H9 (cell line): ENCODE measurements around the gene ACER3. TPM values are rescaled to one million over a fixed set of nuclear protein-coding genes. Genes with fewer than 3 reads are reported as not detected.
A peak's percentile ranks its signal among the peaks of the same experiment; 100 is the strongest.

Experiments used
- DNase-seq: peaks from one replicate; pipeline ENCODE4 v3.0.0-alpha.2; 2017
- H2AFZ ChIP-seq: one replicate; pipeline ENCODE4 v1.6.1; 2013; ENCODE audit warnings: mild to moderate bottlenecking, low read length, control low read depth, moderate library complexity
- H2AK5ac ChIP-seq: 2 replicates; pipeline ENCODE4 v1.6.1; 2013; ENCODE audit warnings: low read length, control low read depth, mixed read lengths; ENCODE audit not compliant: insufficient read length
- H2BK120ac ChIP-seq: one replicate; pipeline ENCODE4 v1.6.1; 2013; ENCODE audit warnings: low read depth, mild to moderate bottlenecking, low read length, control low read depth, inconsistent platforms; ENCODE audit not compliant: poor library complexity, severe bottlenecking
- H2BK12ac ChIP-seq: 2 replicates; pipeline ENCODE4 v1.6.1; 2013; ENCODE audit warnings: low read length, control low read depth, mixed read lengths, low read depth; ENCODE audit not compliant: insufficient read length
- H2BK15ac ChIP-seq: 2 replicates; pipeline ENCODE4 v1.6.1; 2013; ENCODE audit warnings: low read depth, low read length, control low read depth
- H2BK20ac ChIP-seq: one replicate; pipeline ENCODE4 v1.6.1; 2013; ENCODE audit warnings: low read depth, mild to moderate bottlenecking, low read length, control low read depth, inconsistent platforms; ENCODE audit not compliant: poor library complexity, severe bottlenecking
- H2BK5ac ChIP-seq: 2 replicates; pipeline ENCODE4 v1.6.1; 2013; ENCODE audit warnings: low read length, control low read depth, mixed read lengths; ENCODE audit not compliant: insufficient read length
- H3K14ac ChIP-seq: 2 replicates; pipeline ENCODE4 v1.6.1; 2013; ENCODE audit warnings: low read length, control low read depth; ENCODE audit not compliant: insufficient read depth
- H3K18ac ChIP-seq: 2 replicates; pipeline ENCODE4 v1.6.1; 2013; ENCODE audit warnings: low read depth, mild to moderate bottlenecking, mixed read lengths, low read length, control low read depth; ENCODE audit not compliant: insufficient read length
- H3K23ac ChIP-seq: 2 replicates; pipeline ENCODE4 v1.6.1; 2013; ENCODE audit warnings: low read length, control low read depth, mixed read lengths, low read depth; ENCODE audit not compliant: insufficient read length
- H3K23me2 ChIP-seq: 2 replicates; pipeline ENCODE4 v1.6.1; 2013; ENCODE audit warnings: low read depth, mild to moderate bottlenecking, mixed read lengths, low read length, control low read depth; ENCODE audit not compliant: insufficient read length, poor library complexity, severe bottlenecking
- H3K27ac ChIP-seq: 2 replicates; pipeline ENCODE4 v1.5.1; 2013; ENCODE audit warnings: low read length, control low read depth, mixed read lengths, low read depth; ENCODE audit not compliant: insufficient read length
- H3K27me3 ChIP-seq: 2 replicates; pipeline ENCODE4 v1.6.1; 2013; ENCODE audit warnings: low read length, control low read depth, inconsistent platforms; ENCODE audit not compliant: insufficient read depth
- H3K4ac ChIP-seq: 2 replicates; pipeline ENCODE4 v1.6.1; 2013; ENCODE audit warnings: low read depth, mild to moderate bottlenecking, control low read depth, inconsistent platforms, low read length, moderate library complexity
- H3K4me1 ChIP-seq: 2 replicates; pipeline ENCODE4 v1.6.1; 2013; ENCODE audit warnings: low read length, control low read depth, inconsistent platforms; ENCODE audit not compliant: insufficient read depth
- H3K4me2 ChIP-seq: 2 replicates; pipeline ENCODE4 v1.6.1; 2013; ENCODE audit warnings: low read length, control low read depth, mixed read lengths; ENCODE audit not compliant: insufficient read length, insufficient read depth
- H3K56ac ChIP-seq: 2 replicates; pipeline ENCODE4 v1.6.1; 2013; ENCODE audit warnings: low read depth, mild to moderate bottlenecking, mixed read lengths, low read length, control low read depth; ENCODE audit not compliant: insufficient read length
- H3K79me1 ChIP-seq: 2 replicates; pipeline ENCODE4 v1.6.1; 2013; ENCODE audit warnings: low read depth, mild to moderate bottlenecking, moderate library complexity, low read length, control low read depth, inconsistent platforms; ENCODE audit not compliant: insufficient read depth, poor library complexity, severe bottlenecking
- H3K79me2 ChIP-seq: 2 replicates; pipeline ENCODE4 v1.6.1; 2013; ENCODE audit warnings: low read length, control low read depth, inconsistent platforms; ENCODE audit not compliant: insufficient read depth
- H3K9ac ChIP-seq: 2 replicates; pipeline ENCODE4 v1.6.1; 2013; ENCODE audit warnings: low read length, control low read depth, mixed read lengths; ENCODE audit not compliant: insufficient read length; ENCODE audit errors: extremely low read depth
- H3K9me3 ChIP-seq: one replicate; pipeline ENCODE4 v1.6.1; 2013; ENCODE audit warnings: low read depth, low read length, inconsistent platforms; ENCODE audit not compliant: control insufficient read depth
- H3T11ph ChIP-seq: one replicate; pipeline ENCODE4 v1.6.1; 2013; ENCODE audit warnings: mild to moderate bottlenecking, low read length, control low read depth, inconsistent platforms
- H4K20me1 ChIP-seq: one replicate; pipeline ENCODE4 v1.6.1; 2013; ENCODE audit not compliant: control insufficient read depth, insufficient read length, insufficient read depth
- H4K5ac ChIP-seq: 2 replicates; pipeline ENCODE4 v1.6.1; 2013; ENCODE audit warnings: low read depth, mild to moderate bottlenecking, mixed read lengths, low read length, control low read depth; ENCODE audit not compliant: insufficient read length
- H4K8ac ChIP-seq: replicated peaks from 2 replicates; pipeline ENCODE4 v1.6.1; 2013; ENCODE audit warnings: low read length, control low read depth, mixed read lengths, low read depth; ENCODE audit not compliant: insufficient read length
- H4K91ac ChIP-seq: 2 replicates; pipeline ENCODE4 v1.6.1; 2013; ENCODE audit warnings: low read depth, mild to moderate bottlenecking, moderate library complexity, mixed read lengths, low read length, control low read depth; ENCODE audit not compliant: insufficient read length
- H3K27ac Mint-ChIP-seq, 3 experiments: 2 replicates in 2 of 3; 3 replicates in 1 of 3; pipeline ENCODE4 v1.8.0; 2020 to 2021; ENCODE audit warnings: mixed read lengths in 3 of 3, mild to moderate bottlenecking in 1 of 3, moderate library complexity in 1 of 3
- H3K27me3 Mint-ChIP-seq: 2 replicates; pipeline ENCODE4 v1.8.0; 2021; ENCODE audit warnings: low read depth, mild to moderate bottlenecking, moderate library complexity, mixed read lengths
- H3K36me3 Mint-ChIP-seq, 3 experiments: 2 replicates in 2 of 3; 3 replicates in 1 of 3; pipeline ENCODE4 v1.8.0; 2020 to 2021; ENCODE audit warnings: low read depth in 3 of 3, mixed read lengths in 3 of 3; ENCODE audit not compliant: insufficient read depth in 1 of 3
- H3K4me1 Mint-ChIP-seq, 2 experiments: 2 replicates each; pipeline ENCODE4 v1.8.0; 2020; ENCODE audit warnings: mixed read lengths in 2 of 2
- H3K4me3 Mint-ChIP-seq, 2 experiments: 2 replicates in 1 of 2; 3 replicates in 1 of 2; pipeline ENCODE4 v1.8.0; 2020 to 2021; ENCODE audit warnings: mild to moderate bottlenecking in 2 of 2, mixed read lengths in 2 of 2, moderate library complexity in 1 of 2
- H3K9me3 Mint-ChIP-seq, 2 experiments: 2 replicates in 1 of 2; 3 replicates in 1 of 2; pipeline ENCODE4 v1.8.0; 2020; ENCODE audit warnings: mild to moderate bottlenecking in 2 of 2, mixed read lengths in 2 of 2, moderate library complexity in 1 of 2
- WGBS: extraction: QIAGEN DNeasy Blood & Tissue Kit; methylation state at CpG from one replicate; pipeline ENCODE4 v1.1.7; 2013; ENCODE audit warnings: missing lambda C conversion rate, low lambda C conversion rate, mixed read lengths; ENCODE audit not compliant: insufficient read length; ENCODE audit errors: extremely low coverage; 5-methylcytosine and 5-hydroxymethylcytosine counted together
- total RNA-seq: library from RNA; stranded (reverse); gene quantifications from 2 replicates; pipeline ENCODE4 v1.2.1, GENCODE V29; 2021
- TF ChIP-seq, protein P1 (sequence below): fragments of 200-600 bp; sonication (generic); conservative IDR thresholded peaks from 3 replicates; pipeline ENCODE4 v1.8.0; 2021; ENCODE audit warnings: antibody characterized with exemption, mild to moderate bottlenecking

Gene ACER3
- total RNA-seq, 1 experiment from 2014 or later = 14.7 TPM

DNA sequence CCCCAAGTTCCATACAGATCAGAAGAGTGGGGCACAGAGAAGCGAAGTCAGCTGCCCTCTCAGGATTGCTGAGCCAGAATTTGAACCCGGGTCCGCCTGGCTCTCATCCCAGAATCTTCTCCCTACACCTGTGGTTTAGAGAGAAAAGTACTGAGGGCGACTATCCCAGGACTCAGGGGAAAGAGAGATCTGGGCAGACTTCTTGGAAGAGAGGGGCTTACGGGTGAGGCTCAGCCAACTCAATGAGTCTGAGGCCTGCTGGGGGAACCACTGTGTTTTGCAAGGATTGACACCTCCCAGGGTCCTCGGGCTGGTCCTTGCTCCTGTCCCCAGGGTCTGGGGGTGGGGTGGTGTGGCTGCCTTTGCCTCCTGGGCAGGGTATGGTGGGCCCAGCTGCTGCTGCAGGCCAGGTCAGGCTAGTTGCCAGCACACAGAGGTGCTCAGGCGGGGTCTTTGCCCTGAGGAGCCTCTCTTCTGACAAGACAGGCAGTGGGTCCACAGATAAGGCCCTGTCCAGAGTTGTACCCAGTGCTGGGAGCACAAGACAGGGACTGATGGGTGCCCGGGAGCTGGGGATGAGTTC lies 207.2 kb downstream of the ACER3 start:
- H2BK20ac ChIP-seq = no peak overlapping the region
- DNase-seq = peak; percentile 27
- Mint-ChIP-seq H3K27me3 (peaks cover 19% of the 10 kb centered on the region), H3K27ac (peak overlapping the region in 1 of 3 experiments; percentile 68; a peak in 1 of 7 replicates), H3K4me1 (peaks cover 17 to 22% of the 10 kb centered on the region in 2 experiments), H3K36me3 (no peaks in the 10 kb centered on the region), H3K9me3 (no peaks in the 10 kb centered on the region), H3K4me3 (peak overlapping the region; percentile 72 to 90)
- H3K79me2 ChIP-seq = 0 out of 2 replicates have a peak, but pooled peaks cover 2% of the 10 kb centered on the region
- H4K20me1 ChIP-seq = no peaks in the 10 kb centered on the region
- H2BK5ac ChIP-seq = no peak overlapping the region
- TF ChIP-seq, protein P1, sequence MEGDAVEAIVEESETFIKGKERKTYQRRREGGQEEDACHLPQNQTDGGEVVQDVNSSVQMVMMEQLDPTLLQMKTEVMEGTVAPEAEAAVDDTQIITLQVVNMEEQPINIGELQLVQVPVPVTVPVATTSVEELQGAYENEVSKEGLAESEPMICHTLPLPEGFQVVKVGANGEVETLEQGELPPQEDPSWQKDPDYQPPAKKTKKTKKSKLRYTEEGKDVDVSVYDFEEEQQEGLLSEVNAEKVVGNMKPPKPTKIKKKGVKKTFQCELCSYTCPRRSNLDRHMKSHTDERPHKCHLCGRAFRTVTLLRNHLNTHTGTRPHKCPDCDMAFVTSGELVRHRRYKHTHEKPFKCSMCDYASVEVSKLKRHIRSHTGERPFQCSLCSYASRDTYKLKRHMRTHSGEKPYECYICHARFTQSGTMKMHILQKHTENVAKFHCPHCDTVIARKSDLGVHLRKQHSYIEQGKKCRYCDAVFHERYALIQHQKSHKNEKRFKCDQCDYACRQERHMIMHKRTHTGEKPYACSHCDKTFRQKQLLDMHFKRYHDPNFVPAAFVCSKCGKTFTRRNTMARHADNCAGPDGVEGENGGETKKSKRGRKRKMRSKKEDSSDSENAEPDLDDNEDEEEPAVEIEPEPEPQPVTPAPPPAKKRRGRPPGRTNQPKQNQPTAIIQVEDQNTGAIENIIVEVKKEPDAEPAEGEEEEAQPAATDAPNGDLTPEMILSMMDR = no peak
- no peak overlapping the region for H2BK15ac ChIP-seq
- no peak overlapping the region for H2BK120ac ChIP-seq
- peak overlapping the region; percentile 61 for H3K4me2 ChIP-seq
- no peak overlapping the region for H3T11ph ChIP-seq
- no peaks in the 10 kb centered on the region for H3K4me1 ChIP-seq
- no peak overlapping the region for H4K8ac ChIP-seq
- no peak overlapping the region for H2BK12ac ChIP-seq
- no peak overlapping the region for H2AFZ ChIP-seq
- no peak overlapping the region for H3K27ac ChIP-seq
- no peak overlapping the region for H3K14ac ChIP-seq
- no peak overlapping the region for H4K91ac ChIP-seq
- no CpG with 5 or more reads among the region's 8 CpGs for WGBS
- H3K56ac ChIP-seq = no peak overlapping the region
- H3K23ac ChIP-seq = no peak overlapping the region
- no peaks in the 10 kb centered on the region for H3K27me3 ChIP-seq
- H2AK5ac ChIP-seq = no peak overlapping the region
- H3K9ac ChIP-seq = no peak overlapping the region
- no peak overlapping the region for H3K4ac ChIP-seq
- H3K79me1 ChIP-seq = no peaks in the 10 kb centered on the region
- H4K5ac ChIP-seq = no peak overlapping the region
- peaks cover 10% of the 10 kb centered on the region for H3K23me2 ChIP-seq
- no peaks in the 10 kb centered on the region for H3K9me3 ChIP-seq
- H3K18ac ChIP-seq = no peak overlapping the region
